GM19043 (cell line): ENCODE measurements around the gene VWCE.

Experiments
- ATAC-seq: cut with Tn5 transposase; IDR thresholded peaks from one replicate; pipeline ENCODE4 v1.9.1; 2021; ENCODE audit warnings: low read depth; ENCODE audit not compliant: unreplicated experiment

The VWCE gene

DNA sequence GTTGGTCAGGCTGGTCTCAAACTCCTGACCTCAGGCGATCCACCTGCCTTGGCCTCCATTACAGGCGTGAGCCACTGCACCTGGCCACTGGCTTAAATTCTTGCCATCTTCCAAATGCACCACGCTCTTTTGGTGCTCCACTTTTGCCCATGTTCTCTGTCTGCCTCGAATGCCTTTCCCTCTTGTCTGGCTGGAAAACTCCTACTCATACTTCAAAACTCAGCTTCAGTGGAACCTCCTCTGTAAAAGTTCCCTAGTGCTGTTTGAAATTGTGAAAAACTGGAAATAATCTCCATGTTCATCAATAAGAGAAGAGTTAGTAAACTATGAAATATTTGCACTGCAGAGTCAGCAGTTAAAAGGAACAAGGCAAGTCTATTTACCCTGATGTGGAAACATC lies 11.5 kb downstream of the VWCE start:
- ATAC-seq: no peak

DNA sequence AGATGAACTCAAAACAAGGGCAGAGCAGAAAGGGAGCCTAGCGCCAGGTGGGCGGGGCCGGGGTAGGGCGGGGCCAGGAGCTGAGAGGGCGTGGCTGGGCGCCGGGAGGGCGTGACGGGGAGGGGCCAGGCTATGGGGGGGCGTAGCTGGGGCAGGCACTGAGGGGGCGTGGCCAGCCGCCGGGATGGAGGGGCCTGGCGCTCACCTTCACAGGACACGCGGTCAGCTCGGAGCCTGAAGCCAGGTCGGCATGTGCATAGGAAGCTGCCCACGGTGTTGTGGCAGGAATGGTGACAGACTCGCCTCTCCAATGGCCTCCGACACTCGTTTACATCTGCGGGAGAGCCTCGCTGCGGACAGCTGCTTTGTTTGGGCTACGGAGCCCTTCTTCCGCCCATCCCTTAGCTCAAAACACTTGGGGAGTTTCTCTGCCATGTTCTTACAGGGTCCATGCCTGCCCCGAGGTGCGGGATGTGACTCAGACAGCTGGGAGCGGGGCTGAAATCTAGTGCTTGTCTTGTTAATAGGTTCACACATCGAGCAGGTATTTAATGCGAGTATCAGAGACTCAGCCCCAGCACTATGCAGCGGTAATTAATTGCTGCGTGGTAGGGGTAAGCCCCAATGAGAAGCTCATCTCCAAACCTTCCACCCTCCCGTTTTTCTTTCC lies 13.4 kb downstream of the VWCE start:
- no peak for ATAC-seq

DNA sequence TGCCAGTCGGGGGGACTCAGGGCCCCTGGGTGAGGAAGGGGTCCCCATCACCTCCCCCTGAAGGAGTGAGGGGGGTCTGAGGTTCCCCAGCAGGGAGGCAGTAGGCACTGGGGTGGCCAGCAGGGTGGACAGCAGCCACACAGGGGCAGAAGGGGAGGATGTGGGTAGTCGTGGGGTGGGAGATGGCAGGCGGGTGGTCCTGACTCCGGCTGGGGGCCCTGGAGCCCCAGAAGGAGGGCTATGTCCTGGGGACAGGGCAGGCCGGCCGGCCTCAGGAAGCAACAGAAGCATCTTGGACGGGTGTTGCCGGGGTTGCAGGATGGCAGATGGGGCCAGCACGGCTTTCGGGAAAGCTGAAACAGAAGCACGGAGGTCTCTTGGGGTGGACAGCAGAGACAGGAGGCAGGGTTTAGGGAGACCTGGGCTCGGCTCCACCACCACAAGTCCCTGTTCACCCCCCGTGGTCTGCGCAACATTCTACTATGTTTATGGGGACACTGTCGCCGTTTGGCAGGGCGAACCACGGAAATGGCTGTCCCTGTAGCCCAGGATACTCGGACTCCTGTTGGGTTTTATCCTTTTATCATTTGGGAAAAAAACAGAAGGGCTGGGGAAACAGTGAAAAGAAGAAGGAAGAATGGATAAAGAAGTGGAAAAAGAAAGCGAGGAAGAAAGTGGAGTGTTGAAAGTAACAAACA lies 14.1 kb downstream of the VWCE start:
- no peak for ATAC-seq

DNA sequence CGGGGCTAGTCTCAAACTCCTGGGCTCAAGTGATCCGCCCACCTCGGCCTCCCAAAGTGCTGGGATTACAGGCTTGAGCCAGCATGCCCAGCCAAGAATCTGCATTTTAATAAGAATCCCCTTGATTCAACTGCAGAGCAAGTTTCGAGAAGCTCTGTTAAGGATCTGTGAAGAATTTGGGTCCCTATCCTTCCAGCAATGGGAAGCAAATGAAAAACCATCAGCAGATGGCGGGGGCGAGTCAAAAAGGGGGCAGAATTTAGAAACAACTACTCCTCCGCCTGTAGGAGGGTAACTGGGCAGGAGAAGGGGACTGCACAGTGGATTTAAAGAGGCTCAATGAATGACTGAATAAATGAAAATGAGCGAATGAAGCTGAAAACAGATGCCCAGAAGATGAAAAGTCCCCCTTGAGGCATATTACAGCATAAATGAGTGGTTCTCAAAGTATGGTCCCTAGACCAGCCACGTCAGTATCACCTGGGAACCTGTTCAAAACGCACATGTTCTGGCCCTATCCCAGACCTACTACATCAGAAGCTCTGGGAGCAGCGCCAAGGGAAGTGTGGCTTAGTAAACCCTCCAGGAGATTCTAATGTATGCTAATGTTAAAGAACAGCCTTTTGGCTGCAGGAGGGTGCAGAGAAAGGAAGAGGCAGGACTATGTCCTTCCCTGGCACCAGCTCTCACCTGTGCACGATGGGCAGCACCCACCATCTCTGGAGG lies 15.0 kb downstream of the VWCE start:
- ATAC-seq: no peak

DNA sequence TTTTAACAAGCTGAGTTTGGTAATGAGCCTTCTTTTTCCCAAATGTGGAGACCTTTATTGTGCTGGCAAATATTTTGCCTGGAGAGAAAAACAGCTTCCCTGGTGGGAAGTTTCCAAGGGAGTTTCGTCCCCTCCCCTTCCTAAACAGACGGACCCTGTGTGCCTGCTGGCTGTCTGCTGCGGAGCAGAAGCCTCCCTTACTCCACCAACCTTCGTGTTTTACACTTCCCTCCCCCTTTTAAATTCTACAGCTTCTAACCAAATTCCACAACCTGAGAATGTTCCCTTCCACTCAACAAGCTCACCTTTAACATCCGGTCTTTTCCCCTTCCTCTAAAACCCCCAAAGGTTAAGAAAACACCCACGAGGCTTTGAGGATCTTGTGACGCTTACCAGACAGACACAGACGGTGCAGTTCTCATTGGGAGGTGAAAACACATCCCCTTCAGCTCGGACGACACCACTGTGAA lies 17.1 kb downstream of the VWCE start:
- ATAC-seq: no peak

DNA sequence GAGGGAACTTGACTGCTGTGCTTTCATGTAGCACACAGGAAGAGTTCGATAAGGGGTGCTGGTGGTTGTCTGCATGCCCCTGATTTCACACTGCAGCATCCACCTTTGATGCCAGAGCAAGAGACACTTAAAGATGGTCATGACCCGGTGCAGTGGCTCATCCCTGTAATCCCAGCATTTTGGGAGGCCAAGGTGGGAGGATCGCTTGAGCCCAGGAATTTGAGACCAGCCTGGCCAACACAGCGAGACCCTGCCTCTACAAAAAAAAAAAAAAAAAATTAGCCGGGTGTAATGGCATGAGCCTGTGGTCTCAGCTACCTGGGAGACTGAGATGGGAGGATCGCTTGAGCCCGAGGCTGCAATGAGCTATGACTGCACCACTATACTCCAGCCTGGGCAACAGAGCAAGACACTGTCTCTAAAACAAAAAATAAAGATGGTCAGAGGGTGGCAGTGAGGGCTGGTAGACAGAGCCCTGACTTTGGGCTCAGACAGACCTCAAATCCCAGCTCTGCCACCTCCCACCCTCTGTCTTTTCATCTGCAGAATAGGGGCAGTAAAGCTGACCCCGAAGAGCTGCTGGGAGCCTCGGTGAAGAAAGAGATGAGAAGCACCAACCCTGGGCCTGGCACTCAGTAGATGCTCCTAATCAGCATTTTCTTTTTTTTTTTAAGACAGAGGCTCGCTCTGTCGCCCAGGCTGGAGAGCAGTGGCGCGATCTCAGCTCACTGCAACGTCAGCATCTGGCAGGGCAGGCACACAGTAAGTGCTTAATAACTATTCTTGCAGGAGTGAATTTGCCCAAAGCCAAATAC lies 17.7 kb downstream of the VWCE start:
- no peak for ATAC-seq

DNA sequence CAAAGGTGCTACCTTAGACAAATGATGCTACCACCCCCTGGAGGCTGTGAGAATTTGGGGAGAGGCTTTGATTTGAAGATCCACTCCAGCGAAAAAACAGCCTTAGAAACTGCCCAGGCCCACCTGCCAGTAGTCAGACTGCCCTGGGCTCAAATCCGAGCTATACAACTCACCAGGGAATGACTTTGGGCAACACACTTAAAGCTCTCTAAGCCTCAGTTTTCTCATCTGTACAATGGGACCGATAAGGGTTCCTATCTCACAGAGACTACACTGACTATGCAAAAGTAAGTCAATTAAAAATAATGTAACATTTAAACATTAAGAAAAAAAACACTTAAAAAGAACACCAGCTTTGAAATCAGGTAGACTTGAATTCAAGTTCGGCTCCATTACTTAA lies 19.9 kb downstream of the VWCE start:
- no peak for ATAC-seq

DNA sequence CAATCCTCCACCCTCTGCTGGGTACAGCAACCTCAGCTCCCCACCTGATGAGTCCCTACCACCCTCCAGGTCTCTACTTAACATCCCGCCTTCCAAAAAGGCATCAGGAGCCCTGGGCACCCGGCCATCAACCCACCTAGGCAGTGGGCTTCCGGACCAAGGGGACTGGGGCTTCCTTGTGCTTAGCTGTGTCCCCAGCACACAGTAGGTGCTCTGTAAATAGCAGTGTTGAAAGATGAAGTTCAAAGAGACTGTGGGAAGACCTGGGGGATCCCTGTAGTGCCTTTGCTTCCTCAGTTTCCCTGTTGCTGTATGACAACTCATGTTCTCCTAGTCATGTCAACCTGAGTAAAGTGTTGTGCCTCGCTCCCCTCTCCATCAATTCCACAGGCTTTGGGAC lies 21.0 kb downstream of the VWCE start:
- ATAC-seq: no peak

DNA sequence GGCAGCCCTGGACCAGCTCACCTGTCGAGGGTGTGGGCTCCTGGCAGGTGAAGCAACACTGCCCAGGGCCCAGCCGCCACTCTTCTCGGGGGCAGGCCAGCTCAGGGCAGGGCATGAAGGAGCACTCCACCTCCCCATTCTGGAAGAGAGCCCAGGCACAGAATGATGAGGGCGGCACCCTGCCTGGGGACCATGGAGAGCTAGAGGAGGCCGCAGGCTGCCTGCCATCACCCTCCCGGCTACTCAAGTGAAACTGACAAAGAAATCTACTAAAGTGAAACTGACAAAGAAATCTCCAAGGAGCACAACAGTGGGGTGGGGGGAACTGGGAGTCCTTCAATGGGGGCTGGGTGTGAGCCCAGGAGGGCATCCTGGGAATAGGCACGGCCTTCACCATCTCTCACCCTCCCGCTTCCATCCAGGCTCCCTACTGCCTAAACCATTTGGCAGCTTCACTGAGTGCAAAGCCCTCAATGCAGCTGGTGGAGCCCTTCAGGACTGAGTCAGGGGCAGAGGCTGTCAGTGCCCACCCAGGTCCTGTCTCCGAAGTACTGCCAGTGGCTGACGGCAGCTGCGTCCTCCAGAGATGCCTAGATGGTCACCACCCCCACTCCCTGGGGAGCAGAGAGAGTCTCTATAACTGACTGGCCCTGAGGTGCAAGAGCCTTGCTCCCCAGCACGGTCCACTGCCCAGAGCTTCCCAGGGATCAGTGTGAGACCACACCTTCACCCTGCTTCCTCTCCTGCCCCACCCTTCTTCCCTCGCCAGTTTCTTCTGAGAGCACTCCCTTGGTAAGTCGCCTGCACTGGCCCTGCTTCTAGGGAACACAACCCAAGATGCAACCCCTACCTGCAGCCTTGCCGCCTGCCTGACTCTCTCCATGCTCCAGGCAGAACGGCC lies 21.7 kb downstream of the VWCE start:
- ATAC-seq: no peak

DNA sequence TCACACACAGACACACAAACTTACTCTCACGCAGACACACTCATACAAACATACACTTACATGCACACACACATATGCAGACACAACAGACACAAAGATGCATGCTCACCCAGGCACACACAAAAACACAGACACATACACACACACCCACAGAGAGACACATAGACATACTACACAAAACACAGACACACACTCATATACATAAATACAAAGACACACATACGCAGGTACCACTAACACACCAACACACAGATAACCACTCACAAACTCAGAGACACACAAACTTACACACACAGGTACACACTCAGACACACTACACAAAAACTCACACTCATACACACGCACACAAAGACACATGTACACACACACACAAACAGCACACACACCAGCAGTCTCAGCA lies 22.4 kb downstream of the VWCE start:
- no peak for ATAC-seq

DNA sequence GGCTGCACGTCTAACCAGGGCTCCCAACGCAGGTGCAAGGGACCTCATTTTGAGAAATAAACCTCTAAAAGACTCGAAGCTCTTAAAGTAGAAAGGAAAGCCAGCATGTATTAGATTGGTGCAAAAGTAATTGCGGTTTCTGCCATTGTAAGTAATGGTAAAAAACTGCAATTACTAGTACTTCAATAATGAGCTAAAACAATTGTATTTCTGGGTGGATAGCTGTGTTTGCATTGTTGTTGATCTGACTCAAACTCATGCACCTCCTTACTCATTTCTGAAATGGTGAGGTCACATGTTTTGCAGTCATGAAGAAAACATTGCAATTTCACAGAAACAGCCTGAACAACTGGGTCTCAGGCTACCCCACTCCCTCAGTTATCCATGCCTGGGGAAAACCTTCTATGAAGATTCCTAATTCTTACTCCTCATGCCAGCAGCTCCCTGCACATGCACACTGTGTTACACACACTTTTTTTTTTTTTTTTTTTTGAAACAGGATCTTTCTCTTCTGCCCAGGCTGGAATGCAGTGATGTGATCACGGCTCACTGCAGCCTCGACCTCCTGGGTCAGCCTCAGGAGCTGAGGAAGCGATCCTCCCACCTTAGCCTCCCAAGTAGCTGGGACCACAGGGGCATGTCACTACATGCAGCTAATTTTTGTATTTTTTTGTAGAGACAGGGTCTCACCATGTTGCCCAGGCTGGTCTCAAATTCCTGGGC lies 24.6 kb downstream of the VWCE start:
- no peak for ATAC-seq

DNA sequence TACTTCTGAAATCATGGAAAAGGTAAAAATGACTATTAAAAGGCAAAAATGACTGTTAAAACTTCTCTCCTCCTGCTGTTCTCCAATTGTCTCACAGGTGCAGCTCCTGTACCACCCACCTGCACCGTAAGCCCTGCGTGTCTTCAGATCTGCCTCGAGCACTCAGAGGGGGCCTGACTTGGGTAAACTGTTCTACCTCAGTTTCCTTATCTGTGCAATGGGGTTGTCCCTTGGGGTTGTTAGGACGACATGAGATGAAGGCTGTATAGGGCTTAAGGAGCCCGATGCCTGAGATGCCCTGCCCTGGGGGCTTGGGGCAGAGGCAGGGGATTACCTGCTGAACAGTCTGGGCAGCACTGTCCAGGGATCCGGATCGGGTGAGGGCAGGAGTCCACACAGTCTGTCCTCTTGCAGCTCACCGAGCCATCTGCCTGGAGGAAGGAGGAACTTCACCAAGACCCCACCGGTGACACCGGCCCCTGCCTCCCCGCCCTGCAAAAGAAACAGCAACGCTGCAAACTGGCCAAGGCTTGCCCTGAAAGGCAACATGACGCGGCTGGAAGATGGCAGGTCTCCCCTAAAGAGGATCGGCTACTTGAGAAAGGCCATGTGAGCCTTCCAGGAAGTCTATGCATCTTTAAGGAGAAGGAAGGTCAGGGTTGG lies 26.4 kb downstream of the VWCE start:
- no peak for ATAC-seq

DNA sequence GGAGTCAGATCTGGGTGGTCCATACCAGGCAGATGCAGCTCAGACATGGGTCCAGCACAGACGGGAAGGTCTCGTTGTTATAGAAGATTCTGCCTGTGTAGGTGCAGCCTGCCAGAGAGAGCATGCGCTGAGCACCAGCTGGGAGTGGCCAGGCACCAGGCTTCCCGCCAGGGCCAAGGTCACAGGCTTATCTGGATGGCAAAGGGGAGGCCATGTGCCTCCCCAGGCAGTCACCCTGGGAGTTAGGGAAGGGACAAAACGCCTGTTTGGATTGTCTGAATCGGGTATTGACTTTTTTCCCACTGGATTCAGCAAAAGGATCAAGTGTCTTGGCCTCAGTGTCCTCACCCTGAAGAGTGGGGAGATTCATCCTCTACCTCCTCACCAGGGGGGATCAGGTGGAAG lies 27.7 kb downstream of the VWCE start:
- ATAC-seq: no peak

DNA sequence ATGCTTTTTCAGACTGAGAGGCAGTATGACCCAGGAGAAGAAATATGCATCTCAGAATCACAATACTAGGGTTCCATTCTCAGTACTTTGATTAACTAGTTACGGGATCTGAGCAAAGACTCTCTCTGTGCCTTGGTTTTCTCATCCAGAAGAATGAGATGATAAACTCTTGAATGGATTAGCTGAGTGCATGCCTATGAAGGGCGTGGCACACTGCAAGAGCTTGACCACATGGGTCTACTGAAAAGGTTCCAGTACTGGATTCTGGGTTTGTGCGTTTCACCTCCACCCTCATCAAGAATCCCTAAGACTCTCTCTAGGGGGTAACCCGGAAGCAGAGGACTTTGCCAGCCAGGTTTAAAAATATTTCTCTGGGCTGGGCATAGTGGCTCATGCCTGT lies 28.5 kb downstream of the VWCE start:
- no peak for ATAC-seq

DNA sequence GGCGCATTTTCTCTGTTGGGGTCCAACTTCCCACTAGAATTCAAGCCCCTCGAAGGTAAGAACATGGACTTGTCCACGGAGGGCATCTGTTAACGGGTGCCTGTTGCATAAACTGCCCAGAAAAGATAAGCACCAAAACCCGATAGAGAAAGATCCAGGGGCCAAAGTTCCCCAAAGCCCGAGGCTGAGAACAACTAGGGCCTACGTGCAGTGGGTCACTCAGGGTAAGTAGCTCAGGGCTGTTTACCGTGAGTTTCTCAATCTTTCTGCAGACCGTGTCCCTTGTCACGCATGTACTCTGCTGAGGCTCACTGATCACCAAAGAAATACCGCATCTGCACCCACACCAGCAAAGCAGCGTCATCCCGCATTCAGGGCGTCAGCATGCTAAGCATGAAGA lies 29.8 kb downstream of the VWCE start:
- no peak for ATAC-seq

DNA sequence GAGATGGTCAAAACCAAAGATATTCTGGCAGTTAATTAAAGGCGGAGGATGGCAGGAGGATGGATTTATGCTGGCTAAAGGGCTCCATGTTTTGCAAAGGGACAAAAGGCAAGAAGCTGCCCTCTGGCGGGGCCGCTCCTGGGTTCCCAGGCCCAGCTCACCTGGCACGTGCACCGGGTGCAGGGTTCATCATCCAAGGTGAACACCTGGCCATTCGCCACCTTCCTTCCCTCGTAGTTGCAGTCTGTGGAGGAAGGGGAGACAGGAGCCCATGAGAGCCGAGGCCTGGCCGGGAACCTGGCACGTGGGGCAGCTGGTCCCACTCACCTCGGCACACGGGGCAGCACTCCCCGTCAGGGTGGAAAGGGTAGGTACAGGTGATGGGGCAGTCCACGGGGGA lies 30.3 kb downstream of the VWCE start:
- no peak for ATAC-seq

DNA sequence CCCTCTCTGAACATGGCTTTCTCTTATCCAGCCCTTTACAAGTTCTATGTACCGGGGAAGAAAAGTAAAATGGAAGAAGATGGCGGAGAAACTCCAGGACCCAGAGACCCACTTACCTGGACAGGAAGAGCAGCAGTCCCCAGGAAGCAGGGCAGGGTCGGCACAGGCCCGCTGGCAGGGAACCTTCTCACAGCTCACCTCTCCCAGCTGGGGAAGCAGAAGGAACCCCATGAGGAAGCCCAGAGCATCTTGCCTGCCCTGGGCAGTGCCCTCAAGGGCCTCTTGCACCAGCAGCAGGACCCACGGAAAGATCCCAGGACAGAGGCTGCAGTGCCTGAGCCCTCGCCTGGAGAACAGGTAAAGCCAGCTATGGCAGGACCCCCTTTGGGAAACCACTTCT lies 30.7 kb downstream of the VWCE start:
- no peak for ATAC-seq

DNA sequence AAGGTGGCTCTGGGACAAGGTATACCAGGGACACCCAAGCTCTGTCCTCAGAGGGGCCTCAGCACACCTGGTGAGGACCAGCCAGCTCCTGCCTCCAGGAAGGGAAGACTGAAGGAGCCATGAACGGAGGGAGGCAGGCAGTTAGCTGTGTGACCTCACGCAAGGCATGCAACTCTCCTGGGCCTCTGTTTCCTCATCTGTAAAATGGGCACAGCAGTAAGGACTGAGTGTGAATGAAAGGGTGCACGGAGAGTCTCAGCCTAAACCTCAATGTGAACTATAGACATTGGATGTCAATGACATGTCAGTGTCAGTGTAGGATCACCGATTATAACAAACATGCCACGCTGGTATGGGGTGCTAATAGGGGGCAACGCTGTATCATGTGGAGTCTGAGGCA lies 35.8 kb downstream of the VWCE start:
- no peak for ATAC-seq

DNA sequence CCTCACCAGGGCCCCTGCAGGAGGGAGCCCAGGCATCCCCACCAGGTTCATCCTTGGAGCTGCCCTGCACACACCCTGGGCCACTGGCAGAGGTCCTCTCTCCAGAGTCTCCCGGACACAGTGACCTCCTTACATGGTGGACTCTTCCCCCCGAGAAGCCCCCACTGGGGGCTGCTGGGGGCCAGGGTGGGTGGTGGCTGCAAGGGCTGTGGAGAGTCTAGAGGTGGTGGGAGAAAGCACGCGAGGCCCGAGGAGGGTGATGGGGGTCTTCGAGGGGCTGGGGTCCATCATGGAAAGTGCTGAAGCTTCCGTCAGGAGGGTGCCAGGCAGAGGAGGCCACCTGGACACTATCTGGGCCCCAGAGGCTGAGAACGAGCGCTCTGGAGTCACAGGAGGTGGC lies 36.6 kb downstream of the VWCE start:
- no peak for ATAC-seq
